HG03196 (cell line): ENCODE measurements around the gene ERBB4.
A peak's percentile ranks its signal among the peaks of the same experiment; 100 is the strongest.

ENCODE experiments used
- ATAC-seq: cut with Tn5 transposase; IDR thresholded peaks from one replicate; pipeline ENCODE4 v1.9.1; 2021; ENCODE audit not compliant: unreplicated experiment

Gene ERBB4

DNA sequence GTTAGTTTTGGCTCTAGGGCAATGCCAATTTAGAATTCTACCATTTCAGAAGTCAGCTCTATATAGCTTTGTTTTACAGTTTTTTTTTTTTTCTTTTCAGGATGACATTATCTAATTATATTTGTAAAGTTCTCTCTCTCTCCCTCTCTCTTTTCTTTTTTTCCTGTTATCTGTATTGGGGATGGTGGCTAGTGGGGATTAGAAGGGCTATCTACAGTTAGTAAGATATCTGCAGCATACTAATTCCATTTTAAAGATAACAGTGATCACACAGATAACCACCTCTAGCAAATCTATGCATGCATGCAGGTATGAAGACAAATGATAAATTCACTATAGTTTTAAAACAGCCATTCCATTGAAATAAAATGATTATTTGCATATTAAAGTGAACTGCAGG, 438.9 kb downstream of the ERBB4 start:
- no peak for ATAC-seq

DNA sequence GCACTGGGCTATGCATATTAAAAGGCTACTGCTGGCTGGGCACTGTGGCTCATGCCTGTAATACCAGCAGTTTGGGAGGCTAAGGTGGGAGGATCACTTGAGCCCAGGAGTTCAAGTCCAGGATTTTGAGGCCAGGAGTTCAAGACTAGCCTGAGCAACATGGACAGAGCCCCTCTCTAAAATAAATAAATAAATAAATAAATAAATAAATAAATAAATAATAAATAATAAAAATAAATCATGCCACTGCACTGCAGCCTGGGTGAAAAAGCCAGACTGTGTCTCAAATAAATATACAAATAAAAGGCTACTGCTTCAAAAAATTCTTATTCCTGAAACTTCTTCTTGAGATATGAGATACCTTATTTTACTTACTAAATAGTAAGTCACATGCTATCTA, 439.6 kb downstream of the ERBB4 start:
- ATAC-seq = no peak

DNA sequence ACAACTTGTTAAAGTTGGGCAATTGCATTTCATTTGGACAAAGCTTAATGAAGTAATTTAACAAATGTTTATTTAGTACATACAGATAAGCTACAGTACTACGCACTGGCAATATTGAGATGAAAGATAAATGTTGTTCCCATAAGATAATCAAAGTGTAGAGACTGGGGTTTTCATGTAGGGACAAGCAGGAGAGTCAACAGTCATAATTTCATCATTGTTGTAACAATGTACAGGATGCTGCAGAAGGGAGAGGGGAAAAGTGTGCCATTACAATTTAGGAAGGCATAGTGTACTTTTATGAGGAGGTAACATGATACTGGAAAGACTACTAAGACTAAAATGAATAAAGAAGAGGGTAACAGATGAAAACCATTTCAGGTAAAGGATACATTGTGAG, 441.6 kb downstream of the ERBB4 start:
- ATAC-seq = no peak

- no peak for ATAC-seq
Measured at GRCh38 chr2:212089873-212090272, 448.7 kb downstream of the ERBB4 start.

- ATAC-seq = no peak
Measured at GRCh38 chr2:212088353-212088752, 450.2 kb downstream of the ERBB4 start.

DNA sequence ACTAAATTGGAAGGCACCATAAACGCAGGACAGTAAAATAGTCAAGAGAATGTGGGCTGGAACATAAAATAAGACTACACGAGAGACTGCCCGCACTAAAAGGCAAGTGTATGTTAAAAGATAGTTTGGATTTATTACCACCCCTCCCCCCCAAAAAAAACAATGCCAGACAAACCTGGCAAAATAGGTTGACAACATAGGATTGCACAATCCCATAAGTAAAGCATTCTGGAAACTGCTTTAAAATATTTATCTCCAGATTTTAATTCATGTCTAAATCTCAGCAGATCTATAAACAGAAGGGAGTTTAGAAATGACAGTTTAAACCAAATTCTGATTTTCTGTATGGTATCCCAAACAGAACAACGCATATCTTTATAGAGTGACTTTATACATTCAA, 455.1 kb downstream of the ERBB4 start:
- no peak for ATAC-seq

DNA sequence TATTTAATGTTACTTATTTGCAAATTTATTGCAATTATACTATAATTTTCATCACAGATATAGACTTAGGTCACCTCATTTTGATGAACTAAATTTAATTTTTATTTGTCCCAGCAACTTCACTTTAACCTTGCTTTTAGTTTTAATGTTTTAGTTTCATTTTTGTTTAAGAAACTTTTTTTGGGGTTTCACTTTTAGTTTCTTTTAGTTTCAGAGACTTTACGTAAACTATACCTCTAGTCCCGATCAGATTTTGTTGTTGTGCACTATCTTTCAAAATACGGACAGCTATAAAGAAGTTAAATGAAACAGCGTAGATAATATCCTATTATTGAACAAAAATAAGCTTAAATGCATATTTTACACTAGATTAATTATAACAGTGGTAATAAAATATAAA, 460.5 kb downstream of the ERBB4 start:
- ATAC-seq = peak; percentile 76

DNA sequence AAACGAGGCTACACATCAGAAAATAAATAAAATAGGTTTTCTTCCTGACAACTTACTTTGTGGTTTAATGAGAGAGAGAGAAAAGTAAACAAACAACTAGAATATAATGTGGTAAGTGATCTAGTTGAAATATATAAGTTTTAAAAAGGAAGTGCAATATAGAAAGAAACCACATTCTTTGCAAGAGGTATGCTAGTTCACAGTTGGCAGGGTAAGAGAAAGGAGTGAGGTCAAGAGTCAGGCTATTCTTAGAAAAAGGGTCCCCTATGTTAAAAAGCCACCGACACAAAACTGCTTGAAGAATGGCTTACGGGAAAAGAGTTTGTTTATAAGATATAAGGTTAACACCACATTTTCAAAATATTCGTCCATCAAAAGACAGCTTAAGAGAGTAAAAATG, 462.1 kb downstream of the ERBB4 start:
- peak; percentile 47 for ATAC-seq

DNA sequence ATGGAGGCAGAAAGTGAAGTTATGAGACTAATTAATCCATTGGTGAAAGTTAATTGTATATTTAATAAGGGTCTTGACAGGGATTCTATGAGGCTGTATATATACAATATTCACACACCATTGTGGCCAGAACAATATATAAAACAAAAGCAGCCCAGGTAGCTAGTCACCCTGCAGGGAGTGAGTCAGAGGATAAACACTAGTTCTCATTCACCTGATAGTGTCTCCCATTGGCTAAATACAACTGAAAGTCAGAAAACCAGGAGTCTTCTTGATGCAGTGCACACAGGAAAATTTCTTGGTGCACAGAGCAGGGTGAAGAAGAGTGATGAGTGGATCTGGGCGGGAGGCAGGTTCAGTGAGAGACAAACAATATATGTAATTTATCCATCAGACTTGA, 465.2 kb downstream of the ERBB4 start:
- no peak for ATAC-seq

GRCh38 chr2:212066546-212066945, 472.1 kb downstream of the ERBB4 start:
- no peak for ATAC-seq

DNA sequence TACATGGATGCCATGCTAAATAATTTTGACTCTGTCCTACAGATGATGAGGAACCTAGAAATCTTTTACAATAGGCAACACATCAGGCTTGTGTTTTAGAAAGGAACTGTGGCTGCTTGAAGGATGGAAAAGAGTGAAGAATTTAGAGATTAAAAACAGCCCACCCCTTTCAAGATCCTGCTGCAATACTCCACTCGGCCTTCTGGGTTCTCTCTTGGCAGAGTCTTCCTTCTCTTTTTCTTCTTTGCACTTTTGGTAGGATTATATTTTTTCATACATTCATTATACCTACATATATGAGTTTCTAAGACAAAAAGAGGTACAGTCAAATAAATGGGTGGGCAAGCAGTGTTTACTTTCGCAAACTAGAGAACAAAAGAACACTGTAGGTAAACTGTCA, 474.3 kb downstream of the ERBB4 start:
- no peak for ATAC-seq

DNA sequence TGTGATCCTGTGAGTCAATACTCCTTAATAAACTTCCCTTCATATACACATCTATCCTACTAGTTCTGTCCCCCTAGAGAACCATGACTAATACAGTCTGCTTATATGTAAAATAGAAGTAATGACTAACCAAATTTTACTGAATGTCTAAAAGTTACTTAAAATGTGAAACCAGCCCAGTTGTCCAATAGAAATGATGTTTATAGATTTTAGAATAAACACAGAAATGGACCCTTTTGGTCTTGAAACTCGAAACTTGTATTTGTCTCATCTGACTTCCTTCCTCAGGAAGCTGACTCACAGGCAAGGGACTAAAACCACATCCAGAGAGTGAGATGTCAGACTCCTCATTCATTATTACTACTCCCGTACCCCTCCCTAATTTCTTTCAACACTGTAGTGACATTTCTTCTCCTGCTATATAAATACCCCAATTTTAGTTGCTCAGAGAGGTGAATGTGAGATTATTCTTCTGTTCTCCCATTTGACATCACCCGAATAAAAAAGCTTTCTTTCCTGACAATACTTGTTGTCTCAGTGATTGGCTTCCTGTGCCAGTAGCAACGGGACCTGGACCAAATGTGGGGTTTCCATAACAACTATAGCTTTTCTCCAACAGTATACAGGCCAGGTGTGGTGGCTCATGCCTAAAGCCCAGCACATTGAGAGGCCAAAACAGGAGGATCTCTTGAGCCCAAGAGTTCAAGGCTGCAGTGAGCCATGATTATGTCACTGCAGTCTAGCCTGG, 486.0 kb downstream of the ERBB4 start:
- peak; percentile 94 for ATAC-seq

GRCh38 chr2:212050871-212051270, 487.7 kb downstream of the ERBB4 start:
- no peak for ATAC-seq

GRCh38 chr2:212042562-212042961, 496.0 kb downstream of the ERBB4 start:
- no peak for ATAC-seq

GRCh38 chr2:212037062-212037461, 501.5 kb downstream of the ERBB4 start:
- ATAC-seq = no peak

- no peak for ATAC-seq
Measured at GRCh38 chr2:212034841-212035585, 503.6 kb downstream of the ERBB4 start.

DNA sequence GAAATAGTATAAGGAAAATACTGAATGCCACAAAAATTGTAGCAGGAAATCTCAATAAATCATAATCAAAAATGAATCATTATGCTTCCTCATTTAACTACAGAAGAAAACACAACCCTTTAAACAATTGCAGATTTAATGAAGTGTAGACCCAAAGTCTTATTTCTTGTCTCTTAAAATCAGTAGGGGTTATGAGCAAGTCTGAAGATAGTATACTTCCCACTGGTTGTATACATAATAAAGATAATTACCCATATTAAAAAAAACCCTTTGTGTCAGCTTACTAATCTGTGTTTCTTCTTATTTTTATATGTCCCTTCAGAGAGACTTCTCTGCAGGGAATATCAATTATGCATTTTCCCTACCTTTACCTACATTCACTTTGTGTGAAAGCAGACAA, 504.7 kb downstream of the ERBB4 start:
- ATAC-seq = no peak

DNA sequence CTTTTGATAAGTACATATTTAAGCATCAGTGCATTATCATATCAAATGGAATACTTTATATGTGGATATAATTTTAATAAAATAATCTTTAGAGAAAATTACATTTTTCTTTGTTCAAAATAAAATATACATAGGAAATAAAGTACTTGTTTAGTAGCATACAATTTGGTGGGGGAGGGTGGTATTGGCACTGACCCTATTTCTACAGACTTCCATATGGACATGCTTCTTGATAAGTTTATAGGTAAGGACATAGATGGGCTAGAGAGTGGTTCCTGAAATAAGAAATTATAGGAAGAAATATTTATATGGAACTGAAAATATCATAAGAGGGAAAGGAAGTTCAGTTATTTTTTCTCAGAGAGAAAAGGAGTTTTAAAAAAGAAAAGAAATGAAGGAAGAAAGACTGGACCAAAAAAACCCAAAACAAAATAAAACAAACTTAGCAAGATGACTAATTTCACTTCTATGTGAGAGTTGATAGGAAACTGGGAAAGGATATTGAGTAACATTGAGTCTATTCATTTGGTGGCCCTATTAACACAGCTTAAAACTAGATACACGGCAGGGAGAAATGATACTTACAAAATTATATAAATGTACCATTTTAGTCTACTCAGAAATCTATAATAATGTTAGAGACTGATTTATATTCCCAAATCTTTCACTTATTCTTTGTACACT, 505.9 kb downstream of the ERBB4 start:
- ATAC-seq = no peak

DNA sequence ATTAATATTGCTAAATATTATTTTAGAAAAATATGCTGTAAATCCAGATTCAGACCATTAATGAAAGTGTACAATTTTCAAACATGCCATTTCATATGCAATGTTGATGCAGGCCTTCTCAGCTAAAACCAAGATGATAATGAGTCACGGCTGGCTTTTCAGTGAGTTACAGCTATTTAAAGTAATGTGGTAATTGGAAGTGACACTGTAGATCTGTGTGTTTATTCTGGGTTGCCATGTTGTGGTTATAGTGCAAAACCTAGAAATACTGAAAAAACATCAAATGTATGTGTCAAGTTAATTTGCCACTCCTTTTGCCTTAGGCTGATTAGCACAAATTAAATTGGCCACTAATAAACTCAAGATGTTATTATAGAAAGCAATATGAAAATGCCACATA, 506.6 kb downstream of the ERBB4 start:
- ATAC-seq = no peak

DNA sequence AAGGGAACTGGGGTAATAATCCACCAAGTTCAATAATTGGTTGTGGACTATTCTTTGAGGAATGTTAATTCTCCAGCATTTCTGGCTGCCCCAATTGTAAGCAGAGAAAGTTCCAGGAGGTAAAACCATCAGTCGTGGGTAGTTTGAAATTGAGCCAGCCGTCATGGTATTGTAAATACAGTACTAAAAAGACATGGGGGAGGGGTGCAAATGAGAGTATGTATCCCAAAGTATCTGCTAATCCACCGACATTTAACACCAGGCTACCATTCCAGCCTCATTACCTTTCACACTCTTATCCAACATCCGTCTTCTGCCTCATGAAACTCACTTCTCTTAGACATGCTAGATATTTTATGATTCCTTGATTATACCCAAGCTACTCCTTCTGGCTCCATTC, 507.9 kb downstream of the ERBB4 start:
- no peak for ATAC-seq

- ATAC-seq = no peak
Measured at GRCh38 chr2:212028798-212029394, 509.7 kb downstream of the ERBB4 start.
